RWPE1 (cell line): ENCODE measurements around the gene ERICH6B.

Source experiments
- CTCF ChIA-PET: fragments of 350-600 bp; sonication (Branson Sonifier 250); formaldehyde crosslinking; extraction: SDS; loops from one replicate; lab custom pipeline; 2021; lab: Yijun Ruan, JAX
- POLR2A ChIA-PET: fragments of 400-600 bp; formaldehyde crosslinking; extraction: SDS; loops from one replicate; lab custom pipeline; 2020; ENCODE audit warnings: antibody characterized with exemption; ENCODE audit not compliant: low non-redundant PET; lab: Yijun Ruan, JAX
- DNase-seq: peaks from one replicate; pipeline ENCODE4 v3.0.0; 2012; ENCODE audit warnings: low spot score
- H3K27ac ChIP-seq: fragments of 450-650 bp; 2 replicates; pipeline ENCODE4 v1.5.1; 2017
- CTCF ChIP-seq: fragments of 450-650 bp; conservative IDR thresholded peaks from 2 replicates; pipeline ENCODE4 v1.5.1; 2017; ENCODE audit warnings: low read depth, mild to moderate bottlenecking

The ERICH6B gene

GRCh38 chr13:45590066-45590465 lies 25.5 kb downstream of the ERICH6B start:
- CTCF ChIA-PET: no interaction called here
- TF ChIP-seq CTCF: no peak
- DNase-seq: no peak
- POLR2A ChIA-PET: no interaction called here
- H3K27ac ChIP-seq: no peak overlapping the region

- no peak overlapping the region for H3K27ac ChIP-seq
- POLR2A ChIA-PET: no interaction called here
- no peak for TF ChIP-seq CTCF
- CTCF ChIA-PET: no interaction called here
- no peak for DNase-seq
Observed at GRCh38 chr13:45587897-45588296, 27.6 kb downstream of the ERICH6B start.

GRCh38 chr13:45584816-45585215 lies 30.7 kb downstream of the ERICH6B start:
- H3K27ac ChIP-seq: no peak overlapping the region
- no peak for TF ChIP-seq CTCF
- ChIA-PET POLR2A (no interaction called here), CTCF (interaction anchor here (0.6 to 0.8 kb wide), 3 partner anchors 204 to 1085 kb away, joined by 3 to 4 read pairs (median 4); no protein-coding TSS in a partner anchor)
- DNase-seq: peak; percentile 3

GRCh38 chr13:45582408-45583076 lies 33.0 kb downstream of the ERICH6B start:
- no peak for DNase-seq
- CTCF ChIA-PET: no interaction called here
- POLR2A ChIA-PET: no interaction called here
- no peak for TF ChIP-seq CTCF
- no peak overlapping the region for H3K27ac ChIP-seq

- DNase-seq: no peak
- POLR2A ChIA-PET: interaction anchor here (0.6 kb wide), 1 partner anchor 1685 kb away, joined by 6 read pairs; no protein-coding TSS in a partner anchor
- no peak for TF ChIP-seq CTCF
- CTCF ChIA-PET: no interaction called here
- H3K27ac ChIP-seq: no peak overlapping the region
Observed at GRCh38 chr13:45576466-45576865, 39.1 kb downstream of the ERICH6B start.

GRCh38 chr13:45575830-45576180 lies 39.7 kb downstream of the ERICH6B start:
- H3K27ac ChIP-seq: no peak overlapping the region
- CTCF ChIA-PET: no interaction called here
- TF ChIP-seq CTCF: no peak
- POLR2A ChIA-PET: no interaction called here
- DNase-seq: no peak
